ENCODE measurements around the gene EPC1.

DNA sequence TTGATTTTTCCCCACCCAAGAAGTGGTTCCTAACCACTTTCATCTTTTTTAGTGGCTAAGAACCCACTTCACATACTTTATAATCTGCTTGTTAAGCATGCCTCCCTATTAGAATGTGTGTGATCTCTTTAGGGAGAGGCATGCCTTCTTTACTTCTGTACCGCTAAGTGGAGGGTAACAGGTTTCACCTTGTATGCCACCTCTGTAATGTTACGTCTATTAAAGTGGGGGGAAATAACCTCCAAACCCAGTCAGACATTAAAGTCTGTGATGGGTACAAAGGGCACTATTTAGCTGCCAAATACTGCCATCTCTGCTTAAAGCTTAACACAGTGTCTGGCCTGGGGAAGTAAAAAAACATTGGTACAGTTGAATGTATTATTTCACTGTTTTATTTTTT lies 51.9 kb downstream of the EPC1 start:
- TF ChIP-seq USF2 (IDR thresholded peaks at IDR 0.05; ENCODE audit: borderline replicate concordance, low read depth, low read length) = no peak
- TF ChIP-seq CTCF (IDR thresholded peaks at IDR 0.05) = no peak
- TF ChIP-seq POLR2AphosphoS5 (IDR thresholded peaks at IDR 0.05; ENCODE audit: low read depth, low read length) = no peak

Measured in SK-N-SH (cell line).